PC-3 (cell line): ENCODE results near the gene PEX19.

ENCODE experiments used
- EZH2 ChIP-seq: fragments of 300-600 bp; sonication (generic); IDR thresholded peaks from one replicate; pipeline ENCODE4 v1.6.1; 2017; ENCODE audit warnings: antibody characterized with exemption, mild to moderate bottlenecking, low read length; ENCODE audit not compliant: unreplicated experiment
- EZH2phosphoT487 ChIP-seq: fragments of 300-600 bp; sonication (generic); IDR thresholded peaks from 2 replicates; pipeline ENCODE4 v1.6.1; 2018; ENCODE audit warnings: mild to moderate bottlenecking, antibody characterized with exemption, low read length, borderline replicate concordance
- TF ChIP-seq, protein P1 (sequence below): fragments of 300-600 bp; sonication (generic); conservative IDR thresholded peaks from 2 replicates; pipeline ENCODE4 v1.5.1; 2017; ENCODE audit warnings: antibody characterized with exemption, low read depth, mild to moderate bottlenecking, low read length

DNA sequence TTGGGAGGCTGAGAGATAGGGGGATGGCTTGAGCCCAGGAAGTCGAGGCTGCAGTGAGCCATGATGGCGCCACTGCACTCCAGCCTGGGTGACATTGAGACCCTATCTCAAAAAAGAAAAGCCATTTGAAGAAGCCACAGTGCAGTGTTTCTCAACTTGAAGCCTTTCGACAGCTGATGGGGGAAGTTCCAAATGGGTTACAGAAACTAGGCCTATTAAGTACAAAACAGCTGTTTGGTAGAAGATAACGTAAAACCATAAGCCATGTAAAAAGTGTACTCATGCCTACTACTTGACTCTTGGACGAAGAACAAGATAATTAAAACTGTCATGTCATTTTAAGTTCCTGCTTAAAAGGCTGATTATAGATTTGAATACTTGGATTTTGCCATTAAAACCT, 41.5 kb upstream of the PEX19 start:
- TF ChIP-seq, protein P1, sequence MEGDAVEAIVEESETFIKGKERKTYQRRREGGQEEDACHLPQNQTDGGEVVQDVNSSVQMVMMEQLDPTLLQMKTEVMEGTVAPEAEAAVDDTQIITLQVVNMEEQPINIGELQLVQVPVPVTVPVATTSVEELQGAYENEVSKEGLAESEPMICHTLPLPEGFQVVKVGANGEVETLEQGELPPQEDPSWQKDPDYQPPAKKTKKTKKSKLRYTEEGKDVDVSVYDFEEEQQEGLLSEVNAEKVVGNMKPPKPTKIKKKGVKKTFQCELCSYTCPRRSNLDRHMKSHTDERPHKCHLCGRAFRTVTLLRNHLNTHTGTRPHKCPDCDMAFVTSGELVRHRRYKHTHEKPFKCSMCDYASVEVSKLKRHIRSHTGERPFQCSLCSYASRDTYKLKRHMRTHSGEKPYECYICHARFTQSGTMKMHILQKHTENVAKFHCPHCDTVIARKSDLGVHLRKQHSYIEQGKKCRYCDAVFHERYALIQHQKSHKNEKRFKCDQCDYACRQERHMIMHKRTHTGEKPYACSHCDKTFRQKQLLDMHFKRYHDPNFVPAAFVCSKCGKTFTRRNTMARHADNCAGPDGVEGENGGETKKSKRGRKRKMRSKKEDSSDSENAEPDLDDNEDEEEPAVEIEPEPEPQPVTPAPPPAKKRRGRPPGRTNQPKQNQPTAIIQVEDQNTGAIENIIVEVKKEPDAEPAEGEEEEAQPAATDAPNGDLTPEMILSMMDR, result no peak
- no peak for TF ChIP-seq EZH2phosphoT487
- no peak for TF ChIP-seq EZH2
